Activated T-cell treated with anti-CD3 and anti-CD28 coated beads for 4 hours (primary cell): Measurements from ENCODE around the gene MPV17L.
"Not testable (repeated sequence)": the region's sequence is repeated elsewhere in the genome, so short reads cannot be mapped to it uniquely, and the experiment has no call there.

ENCODE experiments used
- DNase-seq: peaks from one replicate; pipeline ENCODE4 v3.0.0-alpha.2; 2020

MPV17L gene

GRCh38 chr16:15395631-15396508 is at the start of gene MPV17L:
Gene MPV17L (plus strand): TSS chr16:15395754. CDS start chr16:15395898, 144 bp downstream.
- not testable (repeated sequence) for DNase-seq

- not testable (repeated sequence) for DNase-seq
Observed at GRCh38 chr16:15348721-15349120, 46.8 kb upstream of the MPV17L start.

GRCh38 chr16:15351251-15351650 is 44.3 kb upstream of the MPV17L start:
- not testable (repeated sequence) for DNase-seq

GRCh38 chr16:15351745-15352144 is 43.8 kb upstream of the MPV17L start:
- not testable (repeated sequence) for DNase-seq

GRCh38 chr16:15352852-15353251 is 42.7 kb upstream of the MPV17L start:
- not testable (repeated sequence) for DNase-seq

GRCh38 chr16:15354846-15355245 is 40.7 kb upstream of the MPV17L start:
- not testable (repeated sequence) for DNase-seq

- not testable (repeated sequence) for DNase-seq
Observed at GRCh38 chr16:15357495-15357894, 38.1 kb upstream of the MPV17L start.

GRCh38 chr16:15378194-15378593 is 17.4 kb upstream of the MPV17L start, which contains the start of gene NPIPA5:
Gene NPIPA5 (minus strand): TSS chr16:15378294. CDS start chr16:15378294, 0 bp downstream.
- not testable (repeated sequence) for DNase-seq

- not testable (repeated sequence) for DNase-seq
Observed at GRCh38 chr16:15382810-15383209, 12.7 kb upstream of the MPV17L start.

- DNase-seq: not testable (repeated sequence)
Observed at GRCh38 chr16:15388060-15388459, 7.5 kb upstream of the MPV17L start.

- not testable (repeated sequence) for DNase-seq
Observed at GRCh38 chr16:15389916-15390315, 5.6 kb upstream of the MPV17L start.

- not testable (repeated sequence) for DNase-seq
Observed at GRCh38 chr16:15393025-15393424, 2.5 kb upstream of the MPV17L start.

GRCh38 chr16:15396509-15396829 is 915 bp downstream of the MPV17L start:
- DNase-seq: not testable (repeated sequence)

- no peak for DNase-seq
Observed at GRCh38 chr16:15396948-15397594, 1.5 kb downstream of the MPV17L start.

GRCh38 chr16:15398618-15399316 is 3.2 kb downstream of the MPV17L start:
- DNase-seq: no peak

- DNase-seq: no peak
Observed at GRCh38 chr16:15399317-15399716, 3.8 kb downstream of the MPV17L start.

- DNase-seq: not testable (repeated sequence)
Observed at GRCh38 chr16:15400314-15400713, 4.8 kb downstream of the MPV17L start.

- DNase-seq: no peak
Observed at GRCh38 chr16:15401972-15402371, 6.4 kb downstream of the MPV17L start.

- no peak for DNase-seq
Observed at GRCh38 chr16:15403392-15403995, 7.9 kb downstream of the MPV17L start.

GRCh38 chr16:15404091-15404490 is 8.5 kb downstream of the MPV17L start:
- DNase-seq: not testable (repeated sequence)

GRCh38 chr16:15404792-15405191 is 9.2 kb downstream of the MPV17L start:
- no peak for DNase-seq

- not testable (repeated sequence) for DNase-seq
Observed at GRCh38 chr16:15407756-15408155, 12.2 kb downstream of the MPV17L start.

- not testable (repeated sequence) for DNase-seq
Observed at GRCh38 chr16:15409476-15409875, 13.9 kb downstream of the MPV17L start.
